Activated naive CD4-positive, alpha-beta T cell treated with Interleukin-2 at 50 U/mL for 16 hours (primary cell): ENCODE measurements around the gene FPGS.
"Not testable (repeated sequence)": the region's sequence is repeated elsewhere in the genome, so short reads cannot be mapped to it uniquely, and the experiment has no call there.

Source experiments
- DNase-seq: peaks from one replicate; pipeline ENCODE4 v3.0.0-alpha.2; 2020

Gene FPGS

GRCh38 chr9:127841087-127841835, 38.6 kb downstream of the FPGS start:
- no peak for DNase-seq

GRCh38 chr9:127844821-127845359, 42.2 kb downstream of the FPGS start:
- no peak for DNase-seq

GRCh38 chr9:127845619-127846018, 42.9 kb downstream of the FPGS start:
- DNase-seq: not testable (repeated sequence)

GRCh38 chr9:127846443-127847177, 43.9 kb downstream of the FPGS start:
- DNase-seq: no peak

GRCh38 chr9:127847178-127847510, 44.5 kb downstream of the FPGS start:
- no peak for DNase-seq

- DNase-seq: no peak
These were observed 45.4 kb downstream of the FPGS start for GRCh38 chr9:127847833-127848755.

GRCh38 chr9:127848756-127849504, 46.2 kb downstream of the FPGS start:
- DNase-seq: no peak

GRCh38 chr9:127850286-127850830, 47.7 kb downstream of the FPGS start:
- no peak for DNase-seq

GRCh38 chr9:127852829-127853228, 50.1 kb downstream of the FPGS start:
- DNase-seq: no peak

GRCh38 chr9:127853312-127854183, 50.9 kb downstream of the FPGS start:
- no peak for DNase-seq

- DNase-seq: no peak
These were observed 51.6 kb downstream of the FPGS start, which contains the start of gene ENG for GRCh38 chr9:127854184-127854806. Gene ENG, minus strand, starts transcription at chr9:127854658. Its CDS starts 303 bp downstream, at chr9:127854355.

- no peak for DNase-seq
These were observed 52.3 kb downstream of the FPGS start for GRCh38 chr9:127854960-127855359.

GRCh38 chr9:127855522-127855921, 52.8 kb downstream of the FPGS start:
- DNase-seq: no peak

- DNase-seq: no peak
These were observed 53.5 kb downstream of the FPGS start for GRCh38 chr9:127856094-127856728.

- no peak for DNase-seq
These were observed 54.0 kb downstream of the FPGS start for GRCh38 chr9:127856729-127857116.

- DNase-seq: no peak
These were observed 54.6 kb downstream of the FPGS start for GRCh38 chr9:127857278-127857677.

GRCh38 chr9:127858041-127858512, 55.4 kb downstream of the FPGS start:
- DNase-seq: no peak

GRCh38 chr9:127860260-127860659, 57.6 kb downstream of the FPGS start:
- no peak for DNase-seq

- no peak for DNase-seq
These were observed 58.1 kb downstream of the FPGS start for GRCh38 chr9:127860779-127861178.
